SJSA1 (cell line): Measurements from ENCODE around the gene FBXO24. TPM values are rescaled to one million over a fixed set of nuclear protein-coding genes. Genes with fewer than 3 reads are reported as not detected.

ENCODE experiments used
- DNase-seq, 2 experiments: peaks; one replicate each; pipeline ENCODE4 v3.0.0-alpha.2; 2015 to 2020; ENCODE audit warnings: low spot score in 2 of 2, low read depth in 1 of 2
- H3K27ac ChIP-seq: fragments of 250-450 bp; sonication (Bioruptor Pico); 2 replicates; pipeline ENCODE4 v1.5.1; 2020; ENCODE audit warnings: mild to moderate bottlenecking, moderate library complexity
- H3K27me3 ChIP-seq: fragments of 250-450 bp; sonication (Bioruptor Pico); replicated peaks from 2 replicates; pipeline ENCODE4 v1.5.1; 2020; ENCODE audit warnings: mild to moderate bottlenecking, moderate library complexity
- H3K36me3 ChIP-seq: fragments of 250-450 bp; sonication (Bioruptor Pico); 2 replicates; pipeline ENCODE4 v1.5.1; 2020; ENCODE audit warnings: mild to moderate bottlenecking
- H3K4me1 ChIP-seq: fragments of 250-450 bp; sonication (Bioruptor Pico); replicated peaks from 2 replicates; pipeline ENCODE4 v1.6.1; 2021; ENCODE audit warnings: mild to moderate bottlenecking
- H3K4me3 ChIP-seq: fragments of 250-450 bp; sonication (Bioruptor Pico); 2 replicates; pipeline ENCODE4 v1.5.1; 2020; ENCODE audit warnings: mild to moderate bottlenecking
- H3K9me3 ChIP-seq: fragments of 250-450 bp; sonication (Bioruptor Pico); replicated peaks from 2 replicates; pipeline ENCODE4 v1.5.1; 2020; ENCODE audit warnings: mild to moderate bottlenecking
- total RNA-seq: library from RNA; depleted of rRNA; stranded (reverse); fragments of >200 nt; shearing (Covaris generic); gene quantifications from 2 replicates; pipeline ENCODE4 v1.2.3, GENCODE V29; 2014

Gene FBXO24
- total RNA-seq, 1 experiment from 2014 or later, result 0.13 TPM

- no peak overlapping the region for H3K27ac ChIP-seq
- no peak overlapping the region for H3K4me3 ChIP-seq
- H3K9me3 ChIP-seq, result 0 out of 2 replicates have a peak, but pooled peaks cover 3% of the 10 kb centered on the region
- peaks cover 11% of the 10 kb centered on the region for H3K4me1 ChIP-seq
- peaks cover 38% of the 10 kb centered on the region for H3K36me3 ChIP-seq
- DNase-seq, result no peak
- H3K27me3 ChIP-seq, result peaks cover 13% of the 10 kb centered on the region
Measured at GRCh38 chr7:100565133-100565571, 21.0 kb upstream of the FBXO24 start.

- DNase-seq, result no peak
- H3K36me3 ChIP-seq, result peaks cover 35% of the 10 kb centered on the region
- no peak overlapping the region for H3K27ac ChIP-seq
- H3K4me1 ChIP-seq, result peaks cover 16% of the 10 kb centered on the region
- no peak overlapping the region for H3K4me3 ChIP-seq
- 0 out of 2 replicates have a peak, but pooled peaks cover 3% of the 10 kb centered on the region for H3K9me3 ChIP-seq
- peaks cover 17% of the 10 kb centered on the region for H3K27me3 ChIP-seq
Measured at GRCh38 chr7:100566018-100566531, 20.1 kb upstream of the FBXO24 start.

- Histone ChIP-seq H3K4me1 (peaks cover 16% of the 10 kb centered on the region), H3K27ac (no peak overlapping the region)
- no peak for DNase-seq
Measured at GRCh38 chr7:100567031-100567730, 18.9 kb upstream of the FBXO24 start.

GRCh38 chr7:100567751-100568175, 18.4 kb upstream of the FBXO24 start:
- H3K4me1 ChIP-seq, result peaks cover 16% of the 10 kb centered on the region
- H3K27ac ChIP-seq, result no peak overlapping the region
- peaks cover 17% of the 10 kb centered on the region for H3K27me3 ChIP-seq
- no peak overlapping the region for H3K4me3 ChIP-seq
- H3K9me3 ChIP-seq, result 0 out of 2 replicates have a peak, but pooled peaks cover 3% of the 10 kb centered on the region
- DNase-seq, result no peak
- H3K36me3 ChIP-seq, result peaks cover 21% of the 10 kb centered on the region

More at GRCh38 chr7:100567031-100567730, 18.9 kb upstream of the FBXO24 start:
- Histone ChIP-seq H3K4me3 (no peak overlapping the region), H3K27me3 (peaks cover 17% of the 10 kb centered on the region), H3K36me3 (peaks cover 27% of the 10 kb centered on the region), H3K9me3 (0 out of 2 replicates have a peak, but pooled peaks cover 3% of the 10 kb centered on the region)

GRCh38 chr7:100568176-100568895, 17.8 kb upstream of the FBXO24 start:
- Histone ChIP-seq H3K4me1 (peaks cover 16% of the 10 kb centered on the region), H3K36me3 (peaks cover 16% of the 10 kb centered on the region), H3K9me3 (0 out of 2 replicates have a peak, but pooled peaks cover 3% of the 10 kb centered on the region), H3K27ac (no peak overlapping the region), H3K4me3 (no peak overlapping the region), H3K27me3 (peaks cover 17% of the 10 kb centered on the region)
- no peak for DNase-seq

GRCh38 chr7:100568896-100569844, 17.0 kb upstream of the FBXO24 start:
- Histone ChIP-seq H3K27ac (no peak overlapping the region), H3K4me1 (peaks cover 13% of the 10 kb centered on the region), H3K4me3 (peak overlapping the region; percentile 17; the same call in 1 of the 2 replicates), H3K9me3 (0 out of 2 replicates have a peak, but pooled peaks cover 3% of the 10 kb centered on the region), H3K36me3 (peaks cover 13% of the 10 kb centered on the region), H3K27me3 (peaks cover 17% of the 10 kb centered on the region)
- peak; percentile 48 to 71 for DNase-seq

- peaks cover 13% of the 10 kb centered on the region for H3K4me1 ChIP-seq
- peaks cover 17% of the 10 kb centered on the region for H3K27me3 ChIP-seq
- peaks cover 23% of the 10 kb centered on the region for H3K36me3 ChIP-seq
- no peak for DNase-seq
- no peak overlapping the region for H3K27ac ChIP-seq
- 0 out of 2 replicates have a peak, but pooled peaks cover 3% of the 10 kb centered on the region for H3K9me3 ChIP-seq
- H3K4me3 ChIP-seq, result no peak overlapping the region
Measured at GRCh38 chr7:100570954-100571828, 14.9 kb upstream of the FBXO24 start.

- H3K27ac ChIP-seq, result no peak overlapping the region
- peaks cover 29% of the 10 kb centered on the region for H3K36me3 ChIP-seq
- H3K27me3 ChIP-seq, result peaks cover 17% of the 10 kb centered on the region
- peaks cover 13% of the 10 kb centered on the region for H3K4me1 ChIP-seq
- H3K9me3 ChIP-seq, result 0 out of 2 replicates have a peak, but pooled peaks cover 3% of the 10 kb centered on the region
- no peak for DNase-seq
- H3K4me3 ChIP-seq, result no peak overlapping the region
Measured at GRCh38 chr7:100571829-100572116, 14.4 kb upstream of the FBXO24 start.

- peaks cover 13% of the 10 kb centered on the region for H3K4me1 ChIP-seq
- no peak for DNase-seq
- H3K27me3 ChIP-seq, result peaks cover 17% of the 10 kb centered on the region
- H3K9me3 ChIP-seq, result 0 out of 2 replicates have a peak, but pooled peaks cover 3% of the 10 kb centered on the region
- H3K36me3 ChIP-seq, result peaks cover 35% of the 10 kb centered on the region
- H3K27ac ChIP-seq, result no peak overlapping the region
- no peak overlapping the region for H3K4me3 ChIP-seq
Measured at GRCh38 chr7:100572281-100572948, 13.7 kb upstream of the FBXO24 start.

GRCh38 chr7:100572949-100573675, 13.0 kb upstream of the FBXO24 start:
- peaks cover 42% of the 10 kb centered on the region for H3K36me3 ChIP-seq
- H3K4me1 ChIP-seq, result peaks cover 13% of the 10 kb centered on the region
- H3K27ac ChIP-seq, result no peak overlapping the region
- no peak for DNase-seq
- H3K9me3 ChIP-seq, result 0 out of 2 replicates have a peak, but pooled peaks cover 3% of the 10 kb centered on the region
- peaks cover 17% of the 10 kb centered on the region for H3K27me3 ChIP-seq
- H3K4me3 ChIP-seq, result no peak overlapping the region

GRCh38 chr7:100573691-100574361, 12.3 kb upstream of the FBXO24 start, which contains the start of gene SAP25:
TSS of gene SAP25 (minus strand) at chr7:100573900. CDS start at chr7:100573742, 158 bp downstream.
- Histone ChIP-seq H3K36me3 (peaks cover 49% of the 10 kb centered on the region), H3K9me3 (0 out of 2 replicates have a peak, but pooled peaks cover 3% of the 10 kb centered on the region), H3K4me1 (peaks cover 13% of the 10 kb centered on the region), H3K27me3 (peaks cover 17% of the 10 kb centered on the region), H3K27ac (no peak within 1 kb of the TSS), H3K4me3 (no peak within 1 kb of the TSS)
- DNase-seq, result no peak
